Activated naive CD8-positive, alpha-beta T cell treated with anti-CD3 and anti-CD28 coated beads, Interleukin-2, amount 50 U/mL, for 24 hours (primary cell): ENCODE results near the gene FAM78B.

ENCODE experiments used
- ATAC-seq: fragments of 150-1000 bp; cut with Tn5 transposase; one replicate; pipeline ENCODE4 v1.10.0; 2021
- DNase-seq: peaks from one replicate; pipeline ENCODE4 v3.0.0; 2021
- H3K27ac Mint-ChIP-seq: one replicate; pipeline ENCODE4 v1.8.0; 2021; ENCODE audit warnings: mild to moderate bottlenecking, mixed read lengths
- H3K27me3 Mint-ChIP-seq: one replicate; pipeline ENCODE4 v1.8.0; 2021; ENCODE audit warnings: mixed read lengths
- H3K36me3 Mint-ChIP-seq: one replicate; pipeline ENCODE4 v1.8.0; 2021; ENCODE audit warnings: low read depth, mixed read lengths
- H3K4me1 Mint-ChIP-seq: one replicate; pipeline ENCODE4 v1.8.0; 2021; ENCODE audit warnings: mixed read lengths
- H3K4me3 Mint-ChIP-seq: one replicate; pipeline ENCODE4 v1.8.0; 2021; ENCODE audit warnings: mild to moderate bottlenecking, moderate library complexity, mixed read lengths
- H3K9me3 Mint-ChIP-seq: one replicate; pipeline ENCODE4 v1.8.0; 2021; ENCODE audit warnings: mixed read lengths

FAM78B gene

GRCh38 chr1:166172106-166172505 is 5.3 kb upstream of the FAM78B start:
- H3K36me3 Mint-ChIP-seq: no peaks in the 10 kb centered on the region
- peaks cover 23% of the 10 kb centered on the region for H3K27me3 Mint-ChIP-seq
- H3K9me3 Mint-ChIP-seq: no peaks in the 10 kb centered on the region
- ATAC-seq (peak; percentile 6), DNase-seq (no peak)
- peaks cover 40% of the 10 kb centered on the region for H3K4me1 Mint-ChIP-seq
- no peak overlapping the region for H3K4me3 Mint-ChIP-seq
- H3K27ac Mint-ChIP-seq: no peak overlapping the region

- peaks cover 35% of the 10 kb centered on the region for H3K4me1 Mint-ChIP-seq
- H3K27ac Mint-ChIP-seq: peak overlapping the region; percentile 82
Measured at GRCh38 chr1:166170726-166171125, 3.9 kb upstream of the FAM78B start.

GRCh38 chr1:166170075-166170474 is 3.3 kb upstream of the FAM78B start:
- no peaks in the 10 kb centered on the region for H3K9me3 Mint-ChIP-seq
- no peaks in the 10 kb centered on the region for H3K36me3 Mint-ChIP-seq
- peak overlapping the region; percentile 16 for H3K4me3 Mint-ChIP-seq
- peaks cover 26% of the 10 kb centered on the region for H3K27me3 Mint-ChIP-seq
- DNase-seq (no peak), ATAC-seq (peak; percentile 69)
- peaks cover 39% of the 10 kb centered on the region for H3K4me1 Mint-ChIP-seq
- peak overlapping the region; percentile 82 for H3K27ac Mint-ChIP-seq

More at GRCh38 chr1:166170726-166171125, 3.9 kb upstream of the FAM78B start:
- Mint-ChIP-seq H3K9me3 (no peaks in the 10 kb centered on the region), H3K4me3 (peak overlapping the region; percentile 5), H3K36me3 (no peaks in the 10 kb centered on the region), H3K27me3 (peaks cover 21% of the 10 kb centered on the region)
- DNase-seq: no peak
- peak; percentile 61 for ATAC-seq

- no peak for DNase-seq
- ATAC-seq: no peak
- H3K36me3 Mint-ChIP-seq: no peaks in the 10 kb centered on the region
- no peaks in the 10 kb centered on the region for H3K9me3 Mint-ChIP-seq
- peaks cover 44% of the 10 kb centered on the region for H3K4me1 Mint-ChIP-seq
- peaks cover 32% of the 10 kb centered on the region for H3K27me3 Mint-ChIP-seq
- H3K4me3 Mint-ChIP-seq: no peak overlapping the region
- no peak overlapping the region for H3K27ac Mint-ChIP-seq
Measured at GRCh38 chr1:166169182-166169581, 2.4 kb upstream of the FAM78B start.

GRCh38 chr1:166167572-166167925 is 748 bp upstream of the FAM78B start:
- no peak overlapping the region for H3K27ac Mint-ChIP-seq
- no peak for ATAC-seq

GRCh38 chr1:166166329-166166697 is 488 bp downstream of the FAM78B start:
- Mint-ChIP-seq H3K9me3 (no peaks in the 10 kb centered on the region), H3K4me1 (peaks cover 44% of the 10 kb centered on the region), H3K27ac (no peak overlapping the region), H3K36me3 (no peaks in the 10 kb centered on the region), H3K4me3 (no peak overlapping the region), H3K27me3 (peaks cover 52% of the 10 kb centered on the region)
- no peak for DNase-seq
- ATAC-seq: no peak

More at GRCh38 chr1:166167572-166167925, 748 bp upstream of the FAM78B start:
- DNase-seq: no peak
- no peaks in the 10 kb centered on the region for H3K9me3 Mint-ChIP-seq
- H3K4me1 Mint-ChIP-seq: peaks cover 44% of the 10 kb centered on the region
- peak overlapping the region; percentile 61 for H3K4me3 Mint-ChIP-seq
- H3K27me3 Mint-ChIP-seq: peaks cover 41% of the 10 kb centered on the region
- no peaks in the 10 kb centered on the region for H3K36me3 Mint-ChIP-seq

GRCh38 chr1:166165661-166166328 is 1.0 kb downstream of the FAM78B start:
- H3K27ac Mint-ChIP-seq: no peak overlapping the region
- no peak for DNase-seq
- peaks cover 52% of the 10 kb centered on the region for H3K27me3 Mint-ChIP-seq
- peaks cover 40% of the 10 kb centered on the region for H3K4me1 Mint-ChIP-seq
- no peak for ATAC-seq
- H3K36me3 Mint-ChIP-seq: no peaks in the 10 kb centered on the region
- H3K4me3 Mint-ChIP-seq: peak overlapping the region; percentile 73
- H3K9me3 Mint-ChIP-seq: no peaks in the 10 kb centered on the region

GRCh38 chr1:166164995-166165660 is 1.7 kb downstream of the FAM78B start:
- H3K36me3 Mint-ChIP-seq: no peaks in the 10 kb centered on the region
- H3K4me1 Mint-ChIP-seq: peaks cover 34% of the 10 kb centered on the region
- H3K27me3 Mint-ChIP-seq: peaks cover 52% of the 10 kb centered on the region
- H3K4me3 Mint-ChIP-seq: peak overlapping the region; percentile 73
- no peak overlapping the region for H3K27ac Mint-ChIP-seq
- ATAC-seq: no peak
- peak; percentile 26 for DNase-seq
- no peaks in the 10 kb centered on the region for H3K9me3 Mint-ChIP-seq

- H3K4me3 Mint-ChIP-seq: peak overlapping the region; percentile 73
- no peaks in the 10 kb centered on the region for H3K9me3 Mint-ChIP-seq
- H3K27me3 Mint-ChIP-seq: peaks cover 50% of the 10 kb centered on the region
- ATAC-seq (no peak), DNase-seq (no peak)
- H3K4me1 Mint-ChIP-seq: peaks cover 29% of the 10 kb centered on the region
- no peaks in the 10 kb centered on the region for H3K36me3 Mint-ChIP-seq
- H3K27ac Mint-ChIP-seq: no peak overlapping the region
Measured at GRCh38 chr1:166164646-166164994, 2.2 kb downstream of the FAM78B start.

GRCh38 chr1:166159656-166160055 is 7.1 kb downstream of the FAM78B start:
- Mint-ChIP-seq H3K27ac (no peak overlapping the region), H3K9me3 (no peaks in the 10 kb centered on the region), H3K27me3 (peaks cover 28% of the 10 kb centered on the region), H3K4me1 (peaks cover 1% of the 10 kb centered on the region), H3K36me3 (no peaks in the 10 kb centered on the region), H3K4me3 (no peak overlapping the region)
- no peak for DNase-seq
- ATAC-seq: no peak

- no peaks in the 10 kb centered on the region for H3K9me3 Mint-ChIP-seq
- no peaks in the 10 kb centered on the region for H3K4me1 Mint-ChIP-seq
- no peak overlapping the region for H3K4me3 Mint-ChIP-seq
- H3K27ac Mint-ChIP-seq: no peak overlapping the region
- no peak for ATAC-seq
- peaks cover 8% of the 10 kb centered on the region for H3K27me3 Mint-ChIP-seq
- H3K36me3 Mint-ChIP-seq: no peaks in the 10 kb centered on the region
- no peak for DNase-seq
Measured at GRCh38 chr1:166156674-166157073, 10.1 kb downstream of the FAM78B start.

GRCh38 chr1:166155108-166155507 is 11.7 kb downstream of the FAM78B start:
- H3K27me3 Mint-ChIP-seq: peaks cover 3% of the 10 kb centered on the region
- no peak for ATAC-seq
- DNase-seq: no peak
- no peak overlapping the region for H3K4me3 Mint-ChIP-seq
- no peaks in the 10 kb centered on the region for H3K9me3 Mint-ChIP-seq
- no peaks in the 10 kb centered on the region for H3K4me1 Mint-ChIP-seq
- no peaks in the 10 kb centered on the region for H3K36me3 Mint-ChIP-seq
- H3K27ac Mint-ChIP-seq: no peak overlapping the region

GRCh38 chr1:166153525-166154314 is 13.1 kb downstream of the FAM78B start:
- H3K36me3 Mint-ChIP-seq: no peaks in the 10 kb centered on the region
- H3K27ac Mint-ChIP-seq: no peak overlapping the region
- H3K9me3 Mint-ChIP-seq: no peaks in the 10 kb centered on the region
- DNase-seq (no peak), ATAC-seq (no peak)
- H3K4me1 Mint-ChIP-seq: no peaks in the 10 kb centered on the region
- H3K4me3 Mint-ChIP-seq: no peak overlapping the region
- H3K27me3 Mint-ChIP-seq: no peaks in the 10 kb centered on the region

GRCh38 chr1:166152978-166153377 is 13.8 kb downstream of the FAM78B start:
- H3K36me3 Mint-ChIP-seq: no peaks in the 10 kb centered on the region
- no peaks in the 10 kb centered on the region for H3K27me3 Mint-ChIP-seq
- DNase-seq: no peak
- H3K9me3 Mint-ChIP-seq: no peaks in the 10 kb centered on the region
- H3K4me3 Mint-ChIP-seq: no peak overlapping the region
- no peaks in the 10 kb centered on the region for H3K4me1 Mint-ChIP-seq
- H3K27ac Mint-ChIP-seq: no peak overlapping the region
- no peak for ATAC-seq

- Mint-ChIP-seq H3K27me3 (no peaks in the 10 kb centered on the region), H3K9me3 (no peaks in the 10 kb centered on the region), H3K4me1 (no peaks in the 10 kb centered on the region), H3K4me3 (no peak overlapping the region), H3K27ac (no peak overlapping the region), H3K36me3 (no peaks in the 10 kb centered on the region)
- no peak for ATAC-seq
- no peak for DNase-seq
Measured at GRCh38 chr1:166151804-166152203, 15.0 kb downstream of the FAM78B start.
